Measurements from ENCODE around the gene KCNA5. TPM values are rescaled to one million over a fixed set of nuclear protein-coding genes. Genes with fewer than 3 reads are reported as not detected.

KCNA5 gene
- not detected in 2 replicates for total RNA-seq

DNA sequence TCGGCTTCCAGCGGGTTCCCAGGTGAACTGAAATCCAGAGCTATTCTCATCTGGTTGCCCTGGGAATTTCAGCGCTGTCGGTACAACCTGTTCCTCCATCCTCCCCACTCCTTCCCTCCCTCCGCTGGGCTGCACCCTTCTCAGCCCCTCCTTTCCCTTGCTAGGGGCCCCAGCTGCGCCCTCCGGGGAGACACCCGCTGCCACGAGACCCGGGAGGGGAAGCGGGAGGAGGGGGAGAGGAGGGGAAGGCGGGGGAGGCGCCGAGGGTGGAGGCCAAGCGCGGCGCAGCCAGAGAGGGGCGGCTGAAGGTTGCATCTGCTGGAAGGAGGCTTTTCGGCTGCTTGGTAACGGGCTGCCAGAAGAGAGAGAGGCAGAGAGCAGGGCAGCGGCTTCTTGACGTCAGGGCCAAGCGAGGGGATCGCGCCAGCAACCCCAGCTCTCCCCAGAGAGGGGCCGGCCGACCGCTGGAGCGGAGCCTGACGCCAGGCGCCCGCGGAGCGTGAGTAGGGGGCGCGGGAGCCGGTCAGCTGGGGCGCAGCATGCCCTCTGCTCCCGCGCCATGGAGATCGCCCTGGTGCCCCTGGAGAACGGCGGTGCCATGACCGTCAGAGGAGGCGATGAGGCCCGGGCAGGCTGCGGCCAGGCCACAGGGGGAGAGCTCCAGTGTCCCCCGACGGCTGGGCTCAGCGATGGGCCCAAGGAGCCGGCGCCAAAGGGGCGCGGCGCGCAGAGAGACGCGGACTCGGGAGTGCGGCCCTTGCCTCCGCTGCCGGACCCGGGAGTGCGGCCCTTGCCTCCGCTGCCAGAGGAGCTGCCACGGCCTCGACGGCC, at the start of gene KCNA5:
Gene KCNA5 (plus strand): TSS at position 291 of the 831 bp plus-strand sequence. CDS start 269 bp downstream, at position 560.

Other genes with a start within 250 kb of the KCNA5 start
- gene KCNA1, start 134.0 kb upstream of the KCNA5 start, total RNA-seq: not detected in 2 replicates